HG02938 (cell line): ENCODE measurements around the gene MFRP.

Source experiments
- ATAC-seq: cut with Tn5 transposase; IDR thresholded peaks from one replicate; pipeline ENCODE4 v1.9.1; 2021; ENCODE audit warnings: mild to moderate bottlenecking, moderate library complexity; ENCODE audit not compliant: unreplicated experiment

Gene MFRP

GRCh38 chr11:119338965-119339588, 7.4 kb downstream of the MFRP start:
- ATAC-seq = no peak

DNA sequence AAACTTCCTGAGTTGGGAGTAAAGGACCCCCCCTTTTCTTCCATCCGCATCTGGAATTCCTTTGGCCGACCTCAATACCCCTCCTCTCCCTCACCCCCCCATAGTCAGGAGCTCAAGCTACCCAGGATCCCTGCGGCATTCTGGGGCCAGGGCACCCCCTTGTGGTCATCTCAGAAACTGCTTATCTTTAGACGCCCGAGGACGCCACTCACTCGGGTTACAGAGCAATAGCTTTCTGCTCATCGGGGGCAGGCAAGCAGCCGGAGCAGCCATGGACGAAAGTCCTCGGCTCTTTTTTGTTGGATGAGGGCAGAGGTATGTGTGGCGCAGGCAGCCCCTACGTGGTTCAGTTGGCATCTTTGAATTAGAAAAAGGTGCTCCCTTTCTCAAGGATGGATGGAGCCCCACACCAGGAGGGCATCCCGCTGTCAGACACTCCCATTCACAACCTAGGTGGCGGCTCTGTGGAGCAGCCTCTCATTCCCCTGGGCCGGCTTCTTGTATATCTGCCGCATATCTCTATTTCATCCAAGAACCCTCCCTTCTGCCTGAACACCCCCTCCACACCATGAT, 8.1 kb downstream of the MFRP start:
- no peak for ATAC-seq

DNA sequence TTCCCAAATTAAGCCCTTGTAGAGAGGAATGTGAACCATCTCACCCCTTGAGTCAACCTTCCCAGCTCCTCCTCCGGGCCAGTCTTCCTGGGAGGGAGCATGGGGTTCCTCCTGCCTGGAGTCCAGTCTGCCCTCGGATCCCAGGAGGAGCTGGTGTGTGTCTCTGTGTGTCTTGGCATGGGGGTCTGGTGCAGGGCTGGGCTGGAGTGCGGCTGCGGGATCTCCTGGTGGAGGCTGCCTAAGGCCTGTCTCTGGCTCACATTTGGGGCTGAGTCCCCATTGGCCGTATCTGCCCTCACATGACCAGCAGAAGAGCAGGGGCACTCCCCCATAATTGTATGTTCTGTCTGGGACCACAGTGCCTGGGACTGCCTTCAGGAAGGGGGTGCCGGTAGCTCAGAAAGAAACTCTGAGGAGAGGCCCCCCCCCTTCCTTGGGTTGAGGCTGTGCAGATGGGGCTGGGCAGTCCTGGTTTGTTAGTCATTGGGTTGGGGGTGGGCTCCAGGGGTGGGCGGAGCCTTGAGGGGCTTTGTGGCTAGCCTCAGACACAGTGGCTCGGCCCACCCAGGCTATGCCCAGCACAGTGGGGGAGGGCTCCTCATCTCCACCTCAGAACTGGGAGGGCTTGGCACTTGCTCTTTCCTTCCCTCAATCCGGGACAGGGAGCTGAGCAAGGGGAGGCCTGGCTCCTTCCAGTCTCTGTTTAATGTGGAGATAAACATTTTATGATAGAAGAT, 8.8 kb downstream of the MFRP start:
- ATAC-seq = no peak

GRCh38 chr11:119336744-119337469, 9.6 kb downstream of the MFRP start:
- ATAC-seq = no peak

GRCh38 chr11:119335655-119336543, 10.6 kb downstream of the MFRP start:
- no peak for ATAC-seq

- no peak for ATAC-seq
These were observed 11.3 kb downstream of the MFRP start for GRCh38 chr11:119335091-119335654.

GRCh38 chr11:119334174-119334930, 12.2 kb downstream of the MFRP start, which contains the start of gene RNF26:
Gene RNF26 (plus strand): TSS chr11:119334527. CDS start chr11:119335123, 596 bp downstream.
- peak; percentile 96 for ATAC-seq

DNA sequence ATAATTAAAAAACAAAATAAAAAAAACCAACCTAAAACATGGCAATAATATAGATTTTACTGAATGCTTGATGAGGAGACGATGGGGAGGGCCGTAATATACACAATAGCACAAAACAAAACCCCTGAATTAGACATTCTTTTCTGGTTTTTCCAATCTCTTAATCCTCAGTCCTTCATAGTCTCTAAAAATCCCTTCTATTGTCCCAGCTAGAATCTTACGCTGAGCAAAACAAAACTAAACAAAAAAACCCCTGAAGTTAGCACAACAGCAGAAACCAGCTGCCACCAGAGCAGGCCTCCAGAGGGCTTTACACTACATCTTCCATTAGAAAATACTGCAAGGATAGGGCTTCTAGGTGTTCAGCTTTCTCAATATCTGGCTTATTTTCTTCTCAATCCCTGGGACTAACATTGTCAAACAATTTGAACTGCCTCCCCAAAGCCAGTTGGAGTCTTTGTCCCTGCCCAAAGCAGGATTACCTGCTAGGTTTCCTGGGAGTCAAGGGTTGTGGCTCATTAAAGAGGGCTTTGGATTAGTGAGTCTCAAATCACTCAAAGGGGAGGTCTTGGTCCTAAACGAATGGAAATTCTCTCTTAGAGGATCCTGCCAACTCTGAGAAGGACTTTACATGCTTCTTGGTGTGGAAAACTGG, 14.3 kb downstream of the MFRP start:
- no peak for ATAC-seq

- ATAC-seq = no peak
These were observed 16.3 kb downstream of the MFRP start for GRCh38 chr11:119330237-119330636.

GRCh38 chr11:119329320-119329719, 17.2 kb downstream of the MFRP start:
- no peak for ATAC-seq

DNA sequence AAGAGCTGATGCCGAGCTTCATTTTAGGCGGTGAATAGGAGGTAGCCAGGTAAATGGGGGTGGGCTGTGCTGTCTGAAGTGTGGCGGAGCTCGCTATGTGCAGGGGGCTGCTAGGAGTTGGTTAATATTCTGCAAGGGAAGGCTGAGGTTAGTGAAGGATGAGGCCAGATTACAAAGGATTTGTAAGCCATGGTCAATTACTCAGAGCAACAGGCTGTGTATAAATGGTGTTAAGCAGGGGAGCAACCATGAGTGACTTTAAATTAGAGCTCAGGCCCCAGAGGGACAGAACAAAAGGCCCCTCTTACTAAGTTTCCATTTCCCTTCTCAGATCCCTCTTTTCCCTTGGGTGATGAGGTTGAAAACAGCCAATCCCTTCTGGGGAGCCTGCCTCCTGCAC, 22.3 kb downstream of the MFRP start:
- no peak for ATAC-seq

DNA sequence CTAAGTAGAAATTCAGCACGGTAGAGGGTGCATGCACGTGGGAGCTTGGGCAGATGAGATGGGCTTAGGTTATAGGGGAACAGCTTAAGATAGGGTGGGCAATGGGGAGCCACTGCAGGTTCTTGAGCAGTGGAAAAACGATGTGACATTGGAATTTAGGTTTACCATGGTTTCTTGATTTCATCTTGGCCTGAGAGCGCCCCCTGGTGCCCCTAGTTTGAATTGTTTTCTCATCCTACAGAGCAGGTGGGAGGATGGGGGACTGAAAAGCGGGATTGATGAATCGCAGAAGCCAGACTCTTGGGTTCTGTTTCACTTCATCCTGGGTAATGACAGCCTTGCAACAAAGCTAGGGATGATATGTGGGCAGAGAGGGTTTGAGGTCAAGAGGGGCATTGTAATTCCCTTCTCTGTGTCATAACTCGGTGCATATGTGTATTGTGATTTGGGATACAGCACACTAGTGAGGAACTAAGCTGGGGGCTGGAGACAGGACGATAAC, 22.9 kb downstream of the MFRP start:
- no peak for ATAC-seq

GRCh38 chr11:119322921-119323531, 23.5 kb downstream of the MFRP start:
- ATAC-seq = no peak

GRCh38 chr11:119322360-119322739, 24.2 kb downstream of the MFRP start:
- ATAC-seq = no peak

DNA sequence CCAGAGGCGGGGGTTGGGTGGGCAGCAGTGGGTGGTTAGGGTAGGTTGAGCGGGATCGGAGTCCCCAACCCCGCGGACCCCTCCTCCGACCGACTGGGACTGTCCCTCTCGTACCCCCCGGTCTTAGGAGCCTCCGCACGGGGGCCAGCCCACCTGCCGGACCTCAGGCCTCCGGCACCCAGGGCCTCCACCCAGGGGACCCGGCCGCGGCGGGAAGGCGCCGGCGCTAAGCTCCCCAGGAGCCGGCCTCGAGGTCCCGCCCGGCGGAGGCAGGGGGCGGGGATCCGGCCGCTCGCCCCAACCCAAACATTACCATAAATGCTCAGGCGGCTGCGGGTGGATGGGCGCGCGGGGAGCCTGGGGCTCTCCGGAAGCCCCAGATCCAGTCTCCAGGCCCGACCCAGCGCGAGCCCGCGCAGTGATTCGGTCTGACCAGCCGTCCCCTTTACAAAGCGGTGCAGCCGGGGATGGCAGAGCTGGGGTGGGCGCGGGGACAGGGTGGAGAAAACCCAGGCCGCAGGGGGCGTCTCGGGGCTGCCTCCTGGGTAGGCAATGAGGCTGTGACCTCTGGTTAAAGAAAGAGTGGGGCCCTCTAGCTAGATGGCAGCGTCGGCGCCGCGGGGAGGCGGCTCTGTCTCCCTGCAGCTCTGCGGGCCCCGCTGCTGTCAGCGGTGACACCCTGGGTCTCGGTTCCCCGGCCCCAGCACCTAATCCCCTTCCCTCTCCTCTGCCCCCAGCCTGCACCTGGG, 25.6 kb downstream of the MFRP start:
- no peak for ATAC-seq

DNA sequence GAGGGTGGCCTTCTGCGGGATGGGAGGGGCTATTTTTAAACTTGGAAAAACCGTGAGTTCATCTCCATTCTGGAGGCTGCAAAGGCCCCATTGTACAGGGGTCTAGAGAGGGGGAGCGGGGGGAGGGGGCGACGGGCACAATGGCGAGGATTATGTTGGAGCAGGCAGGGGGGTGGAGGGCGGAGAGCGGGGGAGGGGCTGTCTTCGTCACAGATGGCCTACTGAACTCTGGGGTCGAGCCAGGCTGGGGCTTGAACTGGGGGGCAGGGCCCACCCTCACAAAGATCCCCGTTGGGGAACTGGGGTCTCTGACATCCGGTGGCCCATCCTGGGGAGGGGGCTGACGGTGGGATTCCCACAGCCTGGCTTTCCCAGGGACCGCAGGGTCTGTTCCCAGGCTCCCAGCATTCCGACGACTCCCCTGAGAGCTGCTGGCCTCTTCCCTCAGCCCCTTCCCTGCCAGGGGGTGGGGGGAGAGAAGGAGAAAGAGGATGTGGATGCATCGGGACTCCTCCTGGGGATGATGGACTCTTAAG, 26.2 kb downstream of the MFRP start:
- no peak for ATAC-seq

- no peak for ATAC-seq
These were observed 26.7 kb downstream of the MFRP start for GRCh38 chr11:119319700-119320239.
